ENCODE data around the gene LSM14A. TPM values are rescaled to one million over a fixed set of nuclear protein-coding genes. Genes with fewer than 3 reads are reported as not detected.

LSM14A gene
- total RNA-seq, 1 donor from 2014 or later: 34.1 TPM

- ATAC-seq: peak; percentile 93
- DNase-seq (ENCODE audit: low spot score): peak; percentile 90
Measured at GRCh38 chr19:34254046-34254697, 81.9 kb downstream of the LSM14A start, which contains the start of gene GARRE1. GARRE1 (plus strand) TSS chr19:34254554; CDS start chr19:34300474, 45,920 bp downstream.

GRCh38 chr19:34254698-34255432, 82.6 kb downstream of the LSM14A start:
- ATAC-seq: peak; percentile 50
- peak; percentile 57 for DNase-seq (ENCODE audit: low spot score)

- ATAC-seq: no peak
- no peak for DNase-seq (ENCODE audit: low spot score)
Measured at GRCh38 chr19:34255546-34255945, 83.2 kb downstream of the LSM14A start.

DNA sequence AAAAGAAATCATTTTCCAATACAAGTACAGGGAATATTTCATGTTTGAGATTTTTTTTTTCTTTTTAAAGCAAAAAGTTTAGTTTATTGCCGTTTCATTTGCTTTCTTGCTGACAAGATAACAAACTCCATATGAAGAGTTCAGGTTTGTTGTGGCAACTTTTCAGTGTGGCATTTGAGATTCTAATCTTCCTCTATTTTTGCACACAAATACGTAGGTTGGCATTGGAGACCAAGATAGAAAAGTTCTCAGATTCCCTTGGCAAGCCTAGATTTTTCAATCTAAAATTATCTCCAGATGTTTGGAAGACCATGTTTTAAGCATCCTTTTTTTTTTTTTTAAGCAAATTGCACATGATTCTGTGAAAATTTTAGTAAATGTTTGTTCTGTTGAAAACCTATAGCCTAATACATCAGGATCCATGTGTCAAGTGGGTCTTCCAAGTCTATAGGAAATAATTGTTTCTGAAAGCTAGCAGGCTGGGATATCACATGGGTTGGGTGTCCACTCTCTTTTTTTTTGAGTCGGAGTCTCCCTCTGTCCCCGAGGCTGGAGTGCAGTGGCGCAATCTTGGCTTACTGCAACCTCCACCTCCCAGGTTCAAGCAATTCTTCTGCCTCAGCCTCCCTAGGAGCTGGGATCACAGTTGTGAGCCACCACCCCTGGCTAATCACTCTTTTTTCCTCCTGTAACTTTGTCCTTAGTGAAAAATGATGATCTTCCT, 84.7 kb downstream of the LSM14A start:
- ATAC-seq (peak; percentile 24), DNase-seq (ENCODE audit: low spot score) (no peak)

DNA sequence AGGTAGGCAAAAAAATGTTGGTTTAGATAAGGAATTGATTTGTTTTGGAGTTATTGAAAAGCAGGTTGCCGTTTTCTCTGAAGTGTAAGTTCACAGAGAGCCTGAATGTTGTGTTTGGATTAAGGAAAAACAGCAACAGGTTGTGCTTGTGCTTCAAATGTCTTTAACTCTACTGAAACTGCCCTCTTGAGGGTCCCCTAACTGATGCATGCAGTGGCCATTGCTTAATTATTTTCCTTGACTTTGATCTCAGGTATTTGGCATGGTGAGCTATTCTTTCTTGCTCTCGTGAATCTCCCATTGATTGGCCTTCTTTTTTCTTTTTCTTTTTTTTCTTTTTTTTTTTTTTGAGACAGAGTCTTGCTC, 85.2 kb downstream of the LSM14A start:
- ATAC-seq (no peak), DNase-seq (ENCODE audit: low spot score) (no peak)

DNA sequence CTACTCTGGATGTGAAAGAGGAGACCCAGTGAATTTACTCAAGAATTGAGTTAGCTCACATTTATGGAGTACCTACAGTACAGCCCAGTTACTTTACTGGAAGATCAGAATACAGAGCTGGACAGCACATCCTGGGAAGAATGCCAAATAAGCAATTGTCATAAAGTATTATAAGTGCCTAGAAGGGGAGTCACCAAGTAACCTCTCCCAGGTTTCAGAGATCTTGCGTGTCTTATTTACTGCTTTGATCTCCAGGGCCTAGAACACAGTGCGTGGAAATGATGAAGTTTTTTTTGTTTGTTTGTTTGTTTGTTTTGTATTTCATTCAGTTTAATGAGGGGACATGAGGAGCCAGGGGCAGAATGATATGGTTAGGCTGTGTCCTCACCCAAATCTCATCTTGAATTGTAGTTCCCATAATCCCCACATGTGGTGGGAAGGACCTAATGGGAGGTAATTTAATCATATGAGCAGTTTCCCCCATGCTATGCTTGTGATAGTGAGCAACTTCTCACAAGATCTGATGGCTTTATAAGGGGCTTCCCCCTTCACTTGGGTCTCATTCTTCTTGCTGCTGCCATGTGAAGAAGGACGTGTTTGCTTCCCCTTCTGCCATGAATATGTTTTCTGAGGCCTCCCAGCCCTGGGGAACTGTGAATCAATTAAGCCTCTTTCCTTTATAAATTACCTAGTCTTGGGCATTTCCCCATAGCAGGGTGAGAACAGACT, 87.2 kb downstream of the LSM14A start:
- no peak for ATAC-seq
- DNase-seq (ENCODE audit: low spot score): no peak

DNA sequence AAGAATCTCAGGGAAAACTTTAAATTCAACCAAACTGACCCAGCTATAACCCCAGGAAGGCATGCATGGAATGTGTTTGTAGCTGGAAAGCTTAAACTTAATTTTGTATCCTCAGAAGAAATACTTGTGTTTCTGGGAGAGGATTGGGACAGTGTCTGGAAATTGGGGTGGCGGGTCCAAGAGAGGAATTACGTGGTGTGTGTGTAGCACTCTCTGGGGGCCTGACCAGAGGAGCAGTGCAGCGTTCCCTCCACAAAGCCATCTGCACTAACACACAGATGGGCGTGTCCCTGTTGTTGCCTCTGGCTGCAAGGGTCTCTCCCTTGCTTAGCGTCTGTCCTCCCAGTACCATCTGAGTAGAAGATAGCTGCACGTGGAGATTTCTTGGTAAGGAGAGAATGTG, 88.5 kb downstream of the LSM14A start:
- ATAC-seq: no peak
- DNase-seq (ENCODE audit: low spot score): no peak

DNA sequence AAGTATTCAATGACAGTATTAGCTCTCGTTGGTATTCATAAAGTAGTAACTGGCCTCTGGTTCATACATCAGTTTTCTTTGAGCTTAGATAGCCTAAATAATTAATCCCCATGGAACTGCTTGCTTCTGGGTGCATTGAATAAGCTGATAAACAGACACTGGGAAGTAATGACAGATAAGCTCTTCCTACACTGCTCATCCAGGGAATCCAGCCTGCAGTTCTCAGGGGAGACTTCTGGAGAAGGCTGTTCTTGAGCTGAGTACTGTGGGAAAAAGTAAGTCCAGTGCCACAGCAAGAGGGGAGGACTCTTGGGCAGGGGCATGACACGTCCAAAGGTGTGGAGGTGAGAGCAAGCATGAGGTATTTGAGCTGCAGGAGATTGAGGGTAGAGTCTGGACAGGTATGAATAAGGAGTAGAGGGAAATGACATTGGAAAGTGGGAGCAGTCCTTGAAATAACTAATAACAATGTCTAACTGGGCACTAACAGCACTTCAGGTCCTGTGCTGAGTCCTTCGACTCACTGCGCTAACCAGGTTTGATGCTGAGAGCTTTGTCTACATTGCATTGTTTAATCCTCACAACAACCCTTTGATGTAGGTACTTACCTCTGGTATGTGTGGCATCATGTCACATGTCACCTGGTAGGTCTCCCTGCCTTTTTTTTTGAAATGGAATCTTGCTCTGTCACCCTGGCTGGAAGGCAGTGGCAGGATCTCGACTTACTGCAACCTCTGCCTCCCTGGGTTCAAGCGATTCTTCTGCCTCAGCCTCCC, 89.2 kb downstream of the LSM14A start:
- ATAC-seq (no peak), DNase-seq (ENCODE audit: low spot score) (no peak)

DNA sequence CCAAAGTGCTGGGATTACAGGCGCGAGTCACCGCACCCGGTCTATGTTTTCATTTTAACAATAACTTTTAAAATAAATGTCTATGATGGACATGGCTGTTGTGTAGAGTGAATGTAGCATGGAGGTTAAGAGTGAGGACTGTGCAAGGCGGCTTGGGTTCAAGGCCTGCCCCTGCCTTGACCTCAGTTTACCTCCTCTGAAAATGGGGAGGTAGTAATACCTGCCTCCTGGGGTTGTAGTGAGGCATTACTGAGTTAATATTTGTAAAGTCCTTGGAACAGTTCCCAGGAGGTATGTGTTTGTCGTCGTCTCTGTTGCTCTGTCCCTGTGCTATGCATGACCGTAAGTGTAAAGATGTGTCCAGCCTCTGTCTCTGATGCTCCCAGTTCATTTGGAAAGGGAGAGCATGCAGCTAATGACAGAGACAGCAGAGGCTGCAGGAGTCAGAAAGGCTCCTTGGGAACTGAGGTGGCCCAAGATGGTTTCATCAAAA, 91.5 kb downstream of the LSM14A start:
- ATAC-seq (peak; percentile 90), DNase-seq (ENCODE audit: low spot score) (no peak)

- DNase-seq (ENCODE audit: low spot score): no peak
Measured at GRCh38 chr19:34265221-34265650, 92.9 kb downstream of the LSM14A start.

GRCh38 chr19:34269081-34269480, 96.8 kb downstream of the LSM14A start:
- ATAC-seq (peak; percentile 66), DNase-seq (ENCODE audit: low spot score) (no peak)

More at GRCh38 chr19:34265221-34265650, 92.9 kb downstream of the LSM14A start:
- ATAC-seq: no peak

GRCh38 chr19:34269489-34269888, 97.2 kb downstream of the LSM14A start:
- ATAC-seq (peak; percentile 16), DNase-seq (ENCODE audit: low spot score) (no peak)

- DNase-seq (ENCODE audit: low spot score): peak; percentile 52
- ATAC-seq: peak; percentile 66
Measured at GRCh38 chr19:34269968-34270621, 97.8 kb downstream of the LSM14A start.

DNA sequence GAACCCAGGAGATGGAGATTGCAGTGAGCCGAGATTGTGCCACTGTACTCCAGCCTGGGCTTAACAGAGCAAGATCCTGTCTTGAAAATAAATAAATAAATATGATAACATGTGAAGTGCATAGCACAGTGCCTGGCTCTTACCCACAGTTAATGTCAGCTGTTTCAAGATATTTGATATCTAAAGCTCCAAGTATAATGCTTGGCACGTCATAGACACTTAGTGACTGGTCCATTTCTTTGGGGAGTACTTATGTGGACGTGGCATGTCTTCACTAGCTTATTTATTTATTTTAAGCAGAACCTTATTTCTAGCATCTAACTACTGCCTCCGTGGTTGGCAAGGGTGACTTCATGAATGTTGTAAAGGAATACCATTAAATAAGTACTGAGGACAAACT, 100.8 kb downstream of the LSM14A start:
- ATAC-seq: no peak
- DNase-seq (ENCODE audit: low spot score): no peak

DNA sequence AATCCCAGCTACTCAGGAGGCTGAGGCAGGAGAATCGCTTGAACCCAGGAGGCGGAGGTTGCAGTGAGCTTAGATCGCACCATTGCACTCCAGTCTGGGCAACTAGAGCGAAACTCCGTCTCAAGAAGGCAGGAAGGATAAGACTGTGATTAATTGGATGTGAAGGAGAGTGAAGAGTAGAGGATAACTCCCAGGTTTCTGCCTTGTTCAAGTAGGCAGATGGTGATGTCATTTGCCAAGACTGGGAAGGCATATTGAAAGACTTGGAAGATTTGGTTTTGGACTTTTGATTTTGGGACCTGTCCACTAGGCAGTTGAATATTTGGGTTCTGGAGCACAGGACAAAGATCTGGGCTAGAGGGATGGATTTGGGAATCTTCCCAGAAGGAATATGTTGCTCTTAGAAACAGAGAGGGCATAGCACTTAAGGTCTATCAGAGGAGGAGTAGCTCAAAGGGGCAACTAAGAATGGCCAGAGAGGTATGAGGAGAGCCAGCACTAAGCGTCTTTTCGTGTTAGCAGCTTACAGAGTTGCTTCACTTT, 102.1 kb downstream of the LSM14A start:
- ATAC-seq: peak; percentile 27
- no peak for DNase-seq (ENCODE audit: low spot score)

DNA sequence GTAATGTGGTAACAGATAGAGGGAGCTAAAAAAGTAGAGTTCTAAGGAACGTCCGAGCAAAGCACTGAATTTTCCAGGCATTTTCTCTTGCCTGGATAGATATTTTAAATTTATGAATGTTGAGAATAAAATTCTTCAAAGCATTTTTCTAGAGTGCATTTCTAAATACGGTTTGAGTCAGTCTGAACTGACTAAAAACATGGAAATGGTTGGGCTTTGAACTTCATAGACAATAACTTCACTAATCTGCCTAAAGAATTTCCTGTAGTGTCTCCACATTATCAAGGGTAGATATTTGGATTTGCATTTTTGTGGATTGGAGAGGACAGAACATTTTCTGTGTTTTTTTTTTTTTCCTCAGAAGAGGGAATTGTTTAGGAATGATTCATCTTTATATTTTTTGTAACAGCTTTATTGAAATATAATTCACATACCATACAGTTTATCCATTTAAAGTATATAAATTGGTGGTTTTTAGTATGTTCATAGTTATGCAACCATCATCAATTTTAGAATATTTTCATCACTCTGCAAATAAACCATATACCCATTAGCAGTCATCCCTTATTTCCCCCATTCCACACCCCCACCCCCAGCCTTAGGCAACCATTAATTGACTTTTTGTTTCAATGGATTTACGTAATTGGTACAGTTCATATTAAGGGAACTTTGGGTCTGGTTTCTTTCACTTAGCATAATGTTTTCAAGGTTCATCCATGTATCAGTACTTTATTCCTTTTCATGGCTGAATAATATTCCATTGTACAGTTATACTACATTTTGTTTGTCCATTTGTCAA, 102.7 kb downstream of the LSM14A start:
- ATAC-seq: no peak
- DNase-seq (ENCODE audit: low spot score): no peak

- no peak for DNase-seq (ENCODE audit: low spot score)
- no peak for ATAC-seq
Measured at GRCh38 chr19:34275705-34276104, 103.4 kb downstream of the LSM14A start.

DNA sequence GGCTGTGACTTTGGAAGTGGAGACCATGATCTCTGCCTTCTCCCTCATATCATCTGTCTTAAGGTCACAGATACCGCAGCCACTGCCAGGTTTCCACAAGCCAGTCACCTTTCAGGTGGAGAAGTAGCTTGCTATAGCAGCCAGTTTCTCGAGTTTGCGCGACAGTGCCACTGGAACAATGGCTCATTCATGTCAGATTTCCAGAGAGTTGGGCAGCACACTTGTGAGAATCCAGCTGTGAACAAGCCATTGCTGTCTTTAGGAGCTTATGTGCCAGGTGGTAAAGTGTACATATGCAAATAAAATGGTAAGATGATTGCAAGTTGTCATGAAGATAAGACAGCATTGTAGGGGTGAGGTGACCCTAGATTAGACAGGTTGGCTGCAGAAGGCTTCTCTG, 104.3 kb downstream of the LSM14A start:
- ATAC-seq (no peak), DNase-seq (ENCODE audit: low spot score) (no peak)
